ENCODE results near the gene ORAI2.
A peak's percentile ranks its signal among the peaks of the same experiment; 100 is the strongest.

DNA sequence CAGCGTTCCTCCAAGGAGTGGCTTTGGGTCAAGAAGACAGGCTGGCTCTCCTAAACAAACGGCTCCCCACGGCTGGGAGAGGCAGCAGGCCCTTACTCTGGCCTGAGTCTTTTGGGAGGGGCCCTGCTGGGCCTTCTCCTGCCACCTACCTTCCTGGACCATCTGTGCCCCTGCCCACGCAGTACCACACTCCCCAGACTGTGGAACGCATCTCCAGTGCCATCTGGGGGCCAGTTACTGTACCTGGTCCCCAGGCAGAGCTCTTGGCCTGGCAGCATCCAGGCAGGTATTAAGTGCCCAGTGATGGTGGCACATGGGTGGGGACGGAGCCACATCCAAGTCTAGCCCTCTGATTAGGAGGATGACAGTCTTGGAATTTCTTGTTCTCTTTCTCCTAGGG, 16.9 kb downstream of the ORAI2 start:
- TF ChIP-seq, protein P1, sequence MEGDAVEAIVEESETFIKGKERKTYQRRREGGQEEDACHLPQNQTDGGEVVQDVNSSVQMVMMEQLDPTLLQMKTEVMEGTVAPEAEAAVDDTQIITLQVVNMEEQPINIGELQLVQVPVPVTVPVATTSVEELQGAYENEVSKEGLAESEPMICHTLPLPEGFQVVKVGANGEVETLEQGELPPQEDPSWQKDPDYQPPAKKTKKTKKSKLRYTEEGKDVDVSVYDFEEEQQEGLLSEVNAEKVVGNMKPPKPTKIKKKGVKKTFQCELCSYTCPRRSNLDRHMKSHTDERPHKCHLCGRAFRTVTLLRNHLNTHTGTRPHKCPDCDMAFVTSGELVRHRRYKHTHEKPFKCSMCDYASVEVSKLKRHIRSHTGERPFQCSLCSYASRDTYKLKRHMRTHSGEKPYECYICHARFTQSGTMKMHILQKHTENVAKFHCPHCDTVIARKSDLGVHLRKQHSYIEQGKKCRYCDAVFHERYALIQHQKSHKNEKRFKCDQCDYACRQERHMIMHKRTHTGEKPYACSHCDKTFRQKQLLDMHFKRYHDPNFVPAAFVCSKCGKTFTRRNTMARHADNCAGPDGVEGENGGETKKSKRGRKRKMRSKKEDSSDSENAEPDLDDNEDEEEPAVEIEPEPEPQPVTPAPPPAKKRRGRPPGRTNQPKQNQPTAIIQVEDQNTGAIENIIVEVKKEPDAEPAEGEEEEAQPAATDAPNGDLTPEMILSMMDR (IDR thresholded peaks at IDR 0.05 in 8 of 11, conservative IDR thresholded peaks at IDR 0.05 in 3 of 11) = peak; percentile 31 to 69 (median 52)
- no peak for TF ChIP-seq POLR2A (IDR thresholded peaks at IDR 0.05)
